DOHH2 (cell line): Measurements from ENCODE around the gene DNER.

ENCODE experiments used
- H3F3A ChIP-seq: fragments of 200-600 bp; sonication (generic), shearing (Covaris generic); 2 replicates; pipeline ENCODE4 v1.6.0; 2016; ENCODE audit warnings: antibody characterized with exemption, mild to moderate bottlenecking; ENCODE audit not compliant: control insufficient read depth, insufficient read depth
- H3K27ac ChIP-seq: fragments of 200-600 bp; sonication (generic); 2 replicates; pipeline ENCODE4 v1.5.1; 2014; ENCODE audit warnings: low read depth, mild to moderate bottlenecking, low read length, moderate library complexity
- H3K27me3 ChIP-seq: fragments of 200-600 bp; sonication (generic); 2 replicates; pipeline ENCODE4 v1.6.1; 2014; ENCODE audit warnings: mild to moderate bottlenecking, low read length, mixed read lengths; ENCODE audit not compliant: control insufficient read depth
- H3K36me3 ChIP-seq: fragments of 200-600 bp; sonication (generic); 2 replicates; pipeline ENCODE4 v1.6.1; 2014; ENCODE audit warnings: mild to moderate bottlenecking, low read length, moderate library complexity, mixed read lengths; ENCODE audit not compliant: control insufficient read depth
- H3K4me1 ChIP-seq: fragments of 200-600 bp; sonication (generic); 2 replicates; pipeline ENCODE4 v1.6.1; 2014; ENCODE audit warnings: mild to moderate bottlenecking, low read length, mixed read lengths; ENCODE audit not compliant: control insufficient read depth
- H3K4me2 ChIP-seq: fragments of 200-600 bp; sonication (generic); 2 replicates; pipeline ENCODE4 v1.6.0; 2014; ENCODE audit warnings: mild to moderate bottlenecking, low read length, moderate library complexity
- H3K4me3 ChIP-seq: fragments of 200-600 bp; sonication (generic); 2 replicates; pipeline ENCODE4 v1.5.1; 2014; ENCODE audit warnings: mild to moderate bottlenecking, low read length, mixed read lengths
- H3K79me2 ChIP-seq: fragments of 200-600 bp; sonication (generic); 2 replicates; pipeline ENCODE4 v1.6.1; 2014; ENCODE audit warnings: mild to moderate bottlenecking, low read length, mixed read lengths; ENCODE audit not compliant: control insufficient read depth
- H3K9me2 ChIP-seq: fragments of 200-600 bp; sonication (generic); replicated peaks from 2 replicates; pipeline ENCODE4 v1.6.1; 2014; ENCODE audit warnings: mild to moderate bottlenecking, low read length, mixed read lengths; ENCODE audit not compliant: control insufficient read depth
- H3K9me3 ChIP-seq: fragments of 200-600 bp; sonication (generic); 2 replicates; pipeline ENCODE4 v1.6.1; 2014; ENCODE audit warnings: antibody characterized with exemption, low read length, mixed read lengths; ENCODE audit not compliant: control insufficient read depth, insufficient read depth
- H4K20me1 ChIP-seq: fragments of 200-600 bp; sonication (generic); 2 replicates; pipeline ENCODE4 v1.6.0; 2014; ENCODE audit warnings: low read depth, mild to moderate bottlenecking, antibody characterized with exemption, low read length, moderate library complexity; ENCODE audit not compliant: control insufficient read depth, insufficient read depth
- EZH2phosphoT487 ChIP-seq: fragments of 200-600 bp; sonication (generic); IDR thresholded peaks from 2 replicates; pipeline ENCODE4 v1.6.1; 2017; ENCODE audit warnings: borderline replicate concordance, mild to moderate bottlenecking, antibody characterized with exemption, low read length, moderate library complexity, mixed read lengths
- TF ChIP-seq, protein P1 (sequence below): fragments of 200-600 bp; sonication (generic); IDR thresholded peaks from one replicate; pipeline ENCODE4 v1.5.1; 2014; ENCODE audit warnings: antibody characterized with exemption, mild to moderate bottlenecking, low read depth, low read length; ENCODE audit not compliant: poor library complexity, severe bottlenecking

DNER gene

DNA sequence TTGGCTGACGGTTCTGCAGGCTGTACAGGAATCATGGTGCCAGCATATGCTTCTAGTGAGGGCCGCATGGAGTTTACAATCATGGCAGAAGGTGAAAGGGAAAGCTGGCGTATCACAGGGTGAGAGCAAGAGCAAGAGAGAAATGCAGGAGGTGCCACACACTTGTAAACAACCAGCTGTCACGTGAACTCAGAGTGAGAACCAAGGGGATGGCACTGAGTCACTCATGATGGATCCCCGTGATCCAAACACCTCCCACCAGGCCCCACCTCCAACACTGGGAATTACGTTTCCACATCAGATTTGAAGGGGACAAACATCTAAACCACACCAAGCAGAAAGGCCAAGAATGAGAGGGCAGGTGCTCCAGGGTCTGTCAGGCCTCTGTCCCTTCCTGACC, 258.3 kb downstream of the DNER start:
- Histone ChIP-seq H3F3A (no peaks in the 10 kb centered on the region), H3K9me3 (no peaks in the 10 kb centered on the region), H3K9me2 (no peaks in the 10 kb centered on the region), H3K4me1 (no peaks in the 10 kb centered on the region), H3K79me2 (no peaks in the 10 kb centered on the region), H3K36me3 (no peaks in the 10 kb centered on the region), H3K27ac (no peak overlapping the region), H3K4me3 (no peak overlapping the region), H3K4me2 (no peak overlapping the region), H3K27me3 (no peaks in the 10 kb centered on the region), H4K20me1 (no peaks in the 10 kb centered on the region)
- TF ChIP-seq, protein P1, sequence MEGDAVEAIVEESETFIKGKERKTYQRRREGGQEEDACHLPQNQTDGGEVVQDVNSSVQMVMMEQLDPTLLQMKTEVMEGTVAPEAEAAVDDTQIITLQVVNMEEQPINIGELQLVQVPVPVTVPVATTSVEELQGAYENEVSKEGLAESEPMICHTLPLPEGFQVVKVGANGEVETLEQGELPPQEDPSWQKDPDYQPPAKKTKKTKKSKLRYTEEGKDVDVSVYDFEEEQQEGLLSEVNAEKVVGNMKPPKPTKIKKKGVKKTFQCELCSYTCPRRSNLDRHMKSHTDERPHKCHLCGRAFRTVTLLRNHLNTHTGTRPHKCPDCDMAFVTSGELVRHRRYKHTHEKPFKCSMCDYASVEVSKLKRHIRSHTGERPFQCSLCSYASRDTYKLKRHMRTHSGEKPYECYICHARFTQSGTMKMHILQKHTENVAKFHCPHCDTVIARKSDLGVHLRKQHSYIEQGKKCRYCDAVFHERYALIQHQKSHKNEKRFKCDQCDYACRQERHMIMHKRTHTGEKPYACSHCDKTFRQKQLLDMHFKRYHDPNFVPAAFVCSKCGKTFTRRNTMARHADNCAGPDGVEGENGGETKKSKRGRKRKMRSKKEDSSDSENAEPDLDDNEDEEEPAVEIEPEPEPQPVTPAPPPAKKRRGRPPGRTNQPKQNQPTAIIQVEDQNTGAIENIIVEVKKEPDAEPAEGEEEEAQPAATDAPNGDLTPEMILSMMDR: no peak

DNA sequence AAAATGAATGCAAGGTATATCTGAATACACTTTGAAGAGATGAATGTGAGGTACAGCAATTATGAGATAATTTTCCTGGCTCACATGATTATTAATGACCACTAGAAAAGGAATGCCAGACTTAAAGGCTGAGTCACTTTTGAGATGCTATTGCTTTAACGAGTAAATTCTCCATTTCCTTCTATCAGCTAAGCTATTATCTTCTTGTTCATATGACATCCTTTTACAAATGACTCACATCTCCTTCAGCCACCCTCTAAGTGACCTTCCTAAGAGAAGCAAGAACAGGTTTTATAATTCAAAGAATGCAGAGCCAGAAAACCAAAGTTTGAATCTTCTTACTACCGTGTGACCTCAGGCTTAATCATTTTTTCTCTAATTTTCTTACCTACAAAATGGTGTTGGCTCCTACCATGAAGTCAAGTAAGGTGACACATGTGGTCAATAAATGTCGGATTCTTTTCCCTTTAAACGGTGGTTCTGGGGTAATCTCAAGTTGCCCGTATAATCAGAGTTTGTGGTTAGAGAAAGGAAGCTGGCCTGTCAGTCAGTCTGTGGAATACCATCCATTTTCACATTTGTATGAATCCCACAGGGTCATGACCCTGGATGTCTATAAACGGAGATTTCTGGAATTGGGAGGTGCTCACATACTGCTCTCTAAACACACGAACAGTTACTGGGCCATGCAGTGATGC, 259.3 kb downstream of the DNER start:
- Histone ChIP-seq H3K27ac (no peak overlapping the region), H3K4me3 (no peak overlapping the region), H3K36me3 (no peaks in the 10 kb centered on the region), H3K27me3 (no peaks in the 10 kb centered on the region), H3F3A (no peaks in the 10 kb centered on the region), H3K4me2 (no peak overlapping the region), H3K79me2 (no peaks in the 10 kb centered on the region), H3K9me3 (no peaks in the 10 kb centered on the region), H3K4me1 (no peaks in the 10 kb centered on the region), H3K9me2 (no peaks in the 10 kb centered on the region), H4K20me1 (no peaks in the 10 kb centered on the region)
- TF ChIP-seq EZH2phosphoT487: no peak
- TF ChIP-seq, protein P1: no peak

DNA sequence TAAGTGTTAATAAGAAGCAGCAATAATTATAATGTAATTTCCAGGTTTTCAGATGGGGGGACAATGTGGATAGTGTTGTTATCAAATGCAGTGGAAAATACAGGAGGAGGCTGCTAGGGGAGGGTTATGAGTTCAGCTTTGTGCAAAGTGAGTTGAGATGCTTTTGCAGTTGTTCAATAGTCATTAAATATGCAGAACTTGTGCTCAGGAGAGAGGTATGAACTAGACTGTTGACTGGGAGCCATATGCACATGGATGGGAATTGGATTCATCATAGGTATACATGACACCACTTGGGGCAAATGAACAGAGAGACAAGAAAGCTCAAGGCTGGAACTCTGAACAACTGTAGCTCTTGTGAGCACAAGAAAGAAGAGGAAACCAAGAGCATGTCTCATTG, 261.1 kb downstream of the DNER start:
- H3K9me2 ChIP-seq: no peaks in the 10 kb centered on the region

More for the DNA sequence above, 261.1 kb downstream of the DNER start:
- H3K4me3 ChIP-seq: no peak overlapping the region
- H3K36me3 ChIP-seq: no peaks in the 10 kb centered on the region
- no peaks in the 10 kb centered on the region for H4K20me1 ChIP-seq
- H3K4me2 ChIP-seq: no peak overlapping the region
- H3K4me1 ChIP-seq: no peaks in the 10 kb centered on the region
- H3K9me3 ChIP-seq: no peaks in the 10 kb centered on the region
- no peaks in the 10 kb centered on the region for H3K27me3 ChIP-seq
- TF ChIP-seq, protein P1: no peak
- no peak for TF ChIP-seq EZH2phosphoT487
- H3K27ac ChIP-seq: no peak overlapping the region
- no peaks in the 10 kb centered on the region for H3F3A ChIP-seq
- H3K79me2 ChIP-seq: no peaks in the 10 kb centered on the region
